ENCODE results near the gene RFC1. TPM values are rescaled to one million over a fixed set of nuclear protein-coding genes. Genes with fewer than 3 reads are reported as not detected.
"Not testable (repeated sequence)": the region's sequence is repeated elsewhere in the genome, so short reads cannot be mapped to it uniquely, and the experiment has no call there.

The RFC1 gene
- total and polyA plus RNA-seq, 9 donors, result 27.4 to 54.1 (median 42.2) TPM

GRCh38 chr4:39304651-39305050 lies 61.5 kb downstream of the RFC1 start:
- intact Hi-C loops (cut with DNase I), result no loop called here
- H3K36me3 ChIP-seq, result no peaks in the 10 kb centered on the region
- TF ChIP-seq EP300 (IDR thresholded peaks at IDR 0.05) (no peak), CTCF (IDR thresholded peaks at IDR 0.05) (no peak)

GRCh38 chr4:39303871-39304270 lies 62.3 kb downstream of the RFC1 start:
- no peaks in the 10 kb centered on the region for H3K4me1 ChIP-seq (ENCODE audit: insufficient read depth)
- no peak overlapping the region for H3K27ac ChIP-seq
- no peaks in the 10 kb centered on the region for H3K36me3 ChIP-seq
- 93 to 95% (median 93%) methylated on average over 3 of the region's 3 CpGs for WGBS, 3 donors
- H3K27me3 ChIP-seq, result no peaks in the 10 kb centered on the region
- no peak for DNase-seq
- TF ChIP-seq CTCF (IDR thresholded peaks at IDR 0.05) (no peak), POLR2A (IDR thresholded peaks at IDR 0.05) (no peak), EP300 (IDR thresholded peaks at IDR 0.05) (no peak)
- H3K9me3 ChIP-seq, result no peaks in the 10 kb centered on the region
- H3K4me3 ChIP-seq, result no peak overlapping the region
- intact Hi-C loops (cut with DNase I), result no loop called here

More at GRCh38 chr4:39304651-39305050, 61.5 kb downstream of the RFC1 start:
- no peak overlapping the region for H3K4me3 ChIP-seq
- H3K27ac ChIP-seq, result no peak overlapping the region
- DNase-seq, result no peak
- H3K9me3 ChIP-seq, result no peaks in the 10 kb centered on the region
- WGBS, 3 donors, result 89 to 91% (median 90%) methylated on average over 5 of the region's 5 CpGs
- no peaks in the 10 kb centered on the region for H3K27me3 ChIP-seq
- H3K4me1 ChIP-seq (ENCODE audit: insufficient read depth), result no peaks in the 10 kb centered on the region

- TF ChIP-seq POLR2A (IDR thresholded peaks at IDR 0.05) (no peak), EP300 (IDR thresholded peaks at IDR 0.05) (no peak), CTCF (IDR thresholded peaks at IDR 0.05) (no peak)
- H3K36me3 ChIP-seq, result no peaks in the 10 kb centered on the region
- no peaks in the 10 kb centered on the region for H3K27me3 ChIP-seq
- 95 to 97% (median 96%) methylated on average over 1 of the region's 1 CpG for WGBS, 3 donors
- H3K4me1 ChIP-seq (ENCODE audit: insufficient read depth), result no peaks in the 10 kb centered on the region
- intact Hi-C loops (cut with DNase I), result no loop called here
- no peaks in the 10 kb centered on the region for H3K9me3 ChIP-seq
- DNase-seq, result no peak
- H3K4me3 ChIP-seq, result no peak overlapping the region
- no peak overlapping the region for H3K27ac ChIP-seq
These were observed 63.3 kb downstream of the RFC1 start for GRCh38 chr4:39302901-39303300.

GRCh38 chr4:39295784-39296183 lies 70.4 kb downstream of the RFC1 start:
- no peak for TF ChIP-seq POLR2A (IDR thresholded peaks at IDR 0.05)
- no peak for TF ChIP-seq EP300 (IDR thresholded peaks at IDR 0.05)
- no peak for TF ChIP-seq CTCF (IDR thresholded peaks at IDR 0.05)
- Histone ChIP-seq H3K36me3 (no peaks in the 10 kb centered on the region), H3K4me3 (no peak overlapping the region), H3K4me1 (ENCODE audit: insufficient read depth) (no peaks in the 10 kb centered on the region), H3K9me3 (no peaks in the 10 kb centered on the region), H3K27me3 (no peaks in the 10 kb centered on the region), H3K27ac (no peak overlapping the region)
- intact Hi-C loops (cut with DNase I), result no loop called here
- DNase-seq, result no peak
- 97 to 98% (median 98%) methylated on average over 8 of the region's 8 CpGs for WGBS, 3 donors

- intact Hi-C loops (cut with DNase I); H3K4me3 ChIP-seq; H3K36me3 ChIP-seq; H3K9me3 ChIP-seq; DNase-seq; H3K27ac ChIP-seq; H3K27me3 ChIP-seq; H3K4me1 ChIP-seq (ENCODE audit: insufficient read depth): not testable (repeated sequence)
- 93 to 97% (median 96%) methylated on average over 5 of the region's 5 CpGs for WGBS, 3 donors
These were observed 73.7 kb downstream of the RFC1 start for GRCh38 chr4:39292433-39292832.

All from ovary (tissue), 9 donors.